ENCODE results near the gene GXYLT1.

DNA sequence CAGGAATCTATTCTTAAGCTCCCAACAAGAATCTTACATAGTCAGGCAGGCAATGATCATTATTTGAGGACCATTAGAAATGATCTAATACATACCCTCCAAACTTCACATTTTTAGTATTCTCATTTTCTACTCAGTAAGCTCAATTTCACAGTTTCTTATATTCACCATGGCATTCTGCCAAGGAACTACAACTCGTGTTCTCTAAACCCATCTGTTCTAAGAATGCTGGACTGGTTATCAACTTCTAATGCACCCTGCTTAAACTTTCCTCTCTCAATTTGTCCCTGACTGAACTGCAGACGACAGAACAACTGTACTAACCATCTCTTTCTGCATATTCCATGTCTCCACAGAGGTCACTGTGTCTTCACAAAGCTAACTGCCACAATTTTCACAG is 58.6 kb downstream of the GXYLT1 start:
- TF ChIP-seq, protein P1, sequence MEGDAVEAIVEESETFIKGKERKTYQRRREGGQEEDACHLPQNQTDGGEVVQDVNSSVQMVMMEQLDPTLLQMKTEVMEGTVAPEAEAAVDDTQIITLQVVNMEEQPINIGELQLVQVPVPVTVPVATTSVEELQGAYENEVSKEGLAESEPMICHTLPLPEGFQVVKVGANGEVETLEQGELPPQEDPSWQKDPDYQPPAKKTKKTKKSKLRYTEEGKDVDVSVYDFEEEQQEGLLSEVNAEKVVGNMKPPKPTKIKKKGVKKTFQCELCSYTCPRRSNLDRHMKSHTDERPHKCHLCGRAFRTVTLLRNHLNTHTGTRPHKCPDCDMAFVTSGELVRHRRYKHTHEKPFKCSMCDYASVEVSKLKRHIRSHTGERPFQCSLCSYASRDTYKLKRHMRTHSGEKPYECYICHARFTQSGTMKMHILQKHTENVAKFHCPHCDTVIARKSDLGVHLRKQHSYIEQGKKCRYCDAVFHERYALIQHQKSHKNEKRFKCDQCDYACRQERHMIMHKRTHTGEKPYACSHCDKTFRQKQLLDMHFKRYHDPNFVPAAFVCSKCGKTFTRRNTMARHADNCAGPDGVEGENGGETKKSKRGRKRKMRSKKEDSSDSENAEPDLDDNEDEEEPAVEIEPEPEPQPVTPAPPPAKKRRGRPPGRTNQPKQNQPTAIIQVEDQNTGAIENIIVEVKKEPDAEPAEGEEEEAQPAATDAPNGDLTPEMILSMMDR (IDR thresholded peaks at IDR 0.05) = no peak
- TF ChIP-seq POLR2A (IDR thresholded peaks at IDR 0.05) = no peak
